Suppressor macrophage (primary cell): ENCODE data around the gene GPR161.

Source experiments
- DNase-seq, 4 experiments: peaks; one replicate each; pipeline ENCODE4 v3.0.0-alpha.2; 2020 to 2022

GPR161 gene

GRCh38 chr1:168146626-168147025, 9.9 kb upstream of the GPR161 start:
- DNase-seq: no peak

DNA sequence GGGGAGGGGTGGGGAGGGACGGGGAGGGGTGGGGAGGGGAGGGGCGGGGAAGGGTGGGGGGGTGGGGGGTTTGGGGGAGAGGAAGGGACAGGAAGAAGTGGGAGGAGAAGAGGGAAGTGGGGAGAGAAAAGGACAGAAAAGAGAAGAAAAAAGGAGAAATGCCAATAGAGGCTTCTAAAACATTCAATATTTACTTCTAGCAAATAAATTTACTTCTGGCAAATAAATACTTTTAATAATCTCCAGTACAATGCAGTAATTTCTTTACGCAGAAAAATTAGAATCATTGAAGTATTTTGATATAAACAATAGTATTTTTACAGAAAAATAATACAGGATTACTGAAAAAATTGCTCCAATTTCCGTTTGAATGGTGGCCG, 9.4 kb upstream of the GPR161 start:
- peak in 1 of 4 experiments; percentile 22 for DNase-seq

DNA sequence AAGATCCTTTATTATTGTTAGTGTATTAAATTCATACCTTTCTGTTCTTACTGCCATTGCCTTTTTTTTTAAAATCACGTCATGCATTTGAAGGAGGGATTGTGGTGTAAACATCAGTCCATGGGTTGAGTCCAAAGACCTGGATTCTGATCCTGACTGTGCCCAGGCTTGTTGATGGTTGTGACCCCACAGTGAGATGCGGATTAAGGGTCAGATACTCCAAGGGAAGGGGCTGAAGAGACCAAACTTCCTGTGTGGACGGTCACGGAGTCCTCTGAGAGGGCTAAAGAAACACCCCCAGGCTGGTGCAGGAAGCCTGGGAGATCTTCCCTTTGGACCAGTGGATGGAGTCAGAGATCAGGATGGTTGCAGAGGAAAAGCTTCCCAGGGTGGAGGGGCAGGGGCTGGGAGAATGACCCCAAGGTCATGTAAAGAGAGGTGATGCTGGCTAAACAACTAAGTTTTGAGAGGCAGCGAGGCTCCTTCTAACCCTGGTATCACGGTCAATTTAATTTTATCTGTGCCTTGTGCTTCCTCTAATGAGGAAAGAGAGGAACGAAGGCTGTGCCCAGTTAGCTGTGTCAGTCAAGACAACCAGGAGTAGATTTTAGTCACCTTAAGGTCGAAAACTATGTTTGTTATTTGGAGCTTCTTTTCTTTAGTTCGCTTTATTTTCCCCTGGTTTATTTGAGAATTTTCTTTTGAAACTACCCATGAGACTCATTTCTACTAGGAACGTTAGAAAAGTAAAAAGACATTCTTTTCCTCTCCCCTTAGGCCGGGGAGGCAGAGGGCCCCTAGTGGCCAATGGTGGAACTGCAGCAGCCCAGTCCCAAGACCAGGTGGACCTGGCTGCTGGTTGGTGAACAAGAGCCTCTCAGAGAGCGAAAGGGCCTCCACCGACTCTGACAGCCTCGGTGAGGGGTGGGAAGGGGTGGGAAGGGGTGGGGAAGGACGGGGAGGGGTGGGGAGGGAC, 8.7 kb upstream of the GPR161 start:
- DNase-seq: peak; percentile 91 to 96 (median 92)

- DNase-seq: peak; percentile 22 to 40 (median 32)
Observed at GRCh38 chr1:168141871-168142385, 5.2 kb upstream of the GPR161 start.

DNA sequence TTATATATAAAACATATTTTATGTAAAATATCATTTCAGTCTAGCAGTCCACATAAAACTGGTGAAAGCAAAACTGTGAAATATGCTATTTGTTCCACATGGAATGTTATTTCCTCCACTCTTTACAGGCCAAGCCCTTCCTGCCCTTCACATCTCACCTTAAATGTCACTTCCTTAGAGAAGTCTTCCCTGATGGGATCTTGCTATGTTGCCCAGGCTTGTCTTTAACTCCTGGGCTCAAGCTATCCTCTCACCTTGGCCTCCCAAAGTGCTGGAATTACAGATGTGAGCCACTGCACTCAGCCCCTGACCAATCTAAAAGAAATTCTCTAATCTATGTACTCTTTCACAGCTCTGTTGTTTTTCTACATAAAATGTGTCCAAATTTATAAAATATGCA, 2.3 kb upstream of the GPR161 start:
- DNase-seq: no peak

- DNase-seq: no peak
Observed at GRCh38 chr1:168138134-168138533, 1.4 kb upstream of the GPR161 start.

DNA sequence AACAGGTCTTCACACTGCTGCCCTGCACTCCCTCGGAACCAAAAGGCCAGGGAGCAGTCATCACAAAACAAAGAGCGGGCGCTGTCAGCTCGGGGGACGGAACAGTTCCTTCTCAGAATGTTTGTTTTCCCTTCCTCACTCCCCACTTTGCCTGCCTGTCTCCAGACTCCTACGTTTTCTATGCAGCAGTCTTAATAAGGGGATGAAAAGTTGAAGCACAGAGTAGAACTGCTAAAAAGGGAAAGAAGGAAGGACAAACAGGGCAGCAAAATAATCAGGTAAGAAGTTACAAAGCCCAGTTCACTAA, 738 bp upstream of the GPR161 start:
- DNase-seq: peak in 1 of 4 experiments; percentile 16

- peak in 2 of 4 experiments; percentile 19 to 29 for DNase-seq
Observed at GRCh38 chr1:168135921-168136708, 615 bp downstream of the GPR161 start.

DNA sequence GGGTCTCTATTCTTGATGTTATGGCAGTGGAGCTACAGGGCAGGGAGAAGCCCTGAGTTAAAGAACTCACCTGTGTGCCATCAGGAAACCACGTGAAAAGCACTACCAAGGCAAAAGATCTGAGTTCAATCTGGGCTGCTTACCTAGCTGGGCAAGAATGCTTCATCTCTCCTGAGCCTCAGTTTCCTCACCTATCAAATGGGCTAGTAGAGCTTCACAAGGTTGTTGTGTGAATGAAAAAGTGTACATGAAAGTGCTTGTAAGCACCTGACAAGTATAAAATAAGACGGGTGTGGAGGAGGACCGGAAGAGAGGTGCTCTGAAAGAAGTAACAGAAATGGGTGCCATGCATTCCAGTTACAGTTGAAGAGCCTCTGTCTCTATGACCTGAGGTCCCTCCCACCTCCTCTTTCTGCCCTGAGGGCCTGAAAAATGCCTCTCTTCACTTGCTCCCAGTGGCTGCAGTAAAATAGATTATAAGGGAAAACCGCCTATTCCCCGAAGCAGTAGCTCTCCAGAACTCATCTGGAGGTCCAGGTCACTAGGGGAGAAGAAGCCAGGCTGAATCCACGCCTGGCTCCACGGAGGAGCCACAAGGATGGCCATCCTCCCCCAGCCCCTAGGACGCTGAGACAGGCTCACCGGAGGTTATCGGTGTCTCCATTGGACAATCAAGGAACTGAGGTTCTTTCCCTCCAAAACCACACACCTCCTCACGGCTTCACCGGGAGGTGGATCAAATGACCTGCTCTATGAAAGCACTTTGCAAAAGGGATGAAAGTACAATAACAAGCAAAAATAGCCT, 1.4 kb downstream of the GPR161 start:
- DNase-seq: no peak

- no peak for DNase-seq
Observed at GRCh38 chr1:168134642-168135041, 2.1 kb downstream of the GPR161 start.

- no peak for DNase-seq
Observed at GRCh38 chr1:168134132-168134531, 2.6 kb downstream of the GPR161 start.

GRCh38 chr1:168129933-168130332, 6.8 kb downstream of the GPR161 start:
- no peak for DNase-seq

DNA sequence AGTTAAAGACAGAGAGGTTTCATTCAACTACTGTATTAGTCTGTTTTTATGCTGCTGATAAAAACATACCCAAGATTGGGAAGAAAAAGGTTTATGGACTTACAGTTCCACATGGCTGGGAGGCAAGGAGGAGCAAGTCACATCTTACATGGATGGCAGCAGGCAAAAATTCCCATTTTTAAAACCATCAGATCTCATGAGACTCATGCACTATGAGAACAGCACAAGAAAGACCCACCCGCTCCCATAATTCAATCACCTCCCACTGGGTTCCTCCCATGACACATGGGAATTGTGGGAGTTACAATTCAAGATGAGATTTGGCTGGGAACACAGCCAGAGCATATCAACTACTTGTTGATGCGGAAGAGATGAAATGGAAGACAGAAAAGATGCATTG, 9.2 kb downstream of the GPR161 start:
- DNase-seq: no peak

DNA sequence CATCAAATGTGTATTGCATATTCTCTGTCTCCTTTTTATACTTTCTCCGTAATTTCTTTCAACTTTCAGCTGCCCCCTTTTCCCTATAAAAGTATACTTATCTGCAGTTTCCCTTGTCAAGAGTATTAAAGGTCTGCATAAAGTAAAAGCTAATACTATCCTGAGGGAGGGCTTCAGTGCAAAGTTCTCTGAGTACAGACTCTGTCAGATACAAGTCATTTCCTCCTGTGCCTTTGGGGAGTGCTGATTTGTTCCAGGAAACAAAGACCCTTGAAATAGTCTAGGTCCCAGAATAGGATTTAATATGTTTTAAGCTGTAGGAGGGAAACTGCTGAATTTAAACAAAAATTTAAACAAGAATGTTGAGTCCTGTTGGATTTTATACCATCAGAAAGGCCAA, 11.7 kb downstream of the GPR161 start:
- DNase-seq: no peak

DNA sequence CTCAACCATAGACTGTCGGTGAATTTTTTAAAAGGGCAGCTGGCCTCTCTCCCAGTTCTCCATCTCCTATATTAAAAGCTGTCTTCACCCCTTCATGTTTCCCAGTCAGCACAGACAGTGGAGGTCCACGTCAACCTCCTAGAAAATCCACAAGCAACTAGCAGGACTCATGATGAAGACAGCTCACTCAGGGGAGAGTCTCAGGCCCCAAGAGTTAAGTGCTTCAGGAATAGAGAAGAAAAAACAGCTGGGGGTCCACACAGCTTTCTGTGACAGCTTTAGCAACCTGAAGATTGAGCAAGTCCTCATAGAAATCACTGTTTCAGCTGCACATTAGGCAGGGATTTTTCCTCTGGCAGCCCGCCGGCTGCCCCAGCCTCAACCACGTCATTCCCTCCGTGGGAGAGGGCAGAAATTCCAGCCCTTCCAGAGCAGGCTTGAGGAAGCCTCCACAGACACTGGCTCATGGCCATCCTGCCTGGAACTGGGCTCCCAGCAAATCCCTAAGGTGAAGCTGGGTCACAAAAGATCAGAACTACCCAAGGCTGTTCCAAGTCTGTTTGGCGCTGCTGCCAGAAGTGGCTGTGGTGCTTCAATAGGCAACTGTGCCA, 15.2 kb downstream of the GPR161 start:
- no peak for DNase-seq

GRCh38 chr1:168119750-168120149, 17.0 kb downstream of the GPR161 start:
- DNase-seq: no peak

DNA sequence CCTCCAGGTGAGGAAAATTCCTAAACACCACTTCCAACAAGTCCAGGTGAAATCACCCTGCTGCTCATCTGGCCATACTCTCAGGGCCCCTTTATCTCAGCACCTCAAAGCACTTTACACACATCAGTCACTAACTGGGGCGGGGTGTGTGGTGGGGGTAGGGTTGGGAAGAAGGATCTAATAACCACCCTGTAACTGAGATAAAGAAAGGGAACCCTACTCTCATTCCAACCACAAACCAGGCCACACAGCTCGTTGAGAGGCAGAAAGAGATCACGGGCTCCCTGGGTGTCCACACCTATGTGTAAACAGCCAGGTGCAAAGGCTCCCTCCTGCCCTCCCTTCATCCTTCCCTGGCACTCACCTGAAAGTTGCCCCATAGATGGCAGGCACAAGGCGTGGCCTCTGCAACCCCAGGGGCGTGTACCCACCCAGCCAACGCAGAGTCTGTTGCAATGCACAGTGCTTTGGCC, 20.4 kb downstream of the GPR161 start:
- DNase-seq: no peak

- DNase-seq: no peak
Observed at GRCh38 chr1:168114845-168115244, 21.9 kb downstream of the GPR161 start.

- peak; percentile 19 to 63 (median 38) for DNase-seq
Observed at GRCh38 chr1:168112673-168113305, 23.9 kb downstream of the GPR161 start.

DNA sequence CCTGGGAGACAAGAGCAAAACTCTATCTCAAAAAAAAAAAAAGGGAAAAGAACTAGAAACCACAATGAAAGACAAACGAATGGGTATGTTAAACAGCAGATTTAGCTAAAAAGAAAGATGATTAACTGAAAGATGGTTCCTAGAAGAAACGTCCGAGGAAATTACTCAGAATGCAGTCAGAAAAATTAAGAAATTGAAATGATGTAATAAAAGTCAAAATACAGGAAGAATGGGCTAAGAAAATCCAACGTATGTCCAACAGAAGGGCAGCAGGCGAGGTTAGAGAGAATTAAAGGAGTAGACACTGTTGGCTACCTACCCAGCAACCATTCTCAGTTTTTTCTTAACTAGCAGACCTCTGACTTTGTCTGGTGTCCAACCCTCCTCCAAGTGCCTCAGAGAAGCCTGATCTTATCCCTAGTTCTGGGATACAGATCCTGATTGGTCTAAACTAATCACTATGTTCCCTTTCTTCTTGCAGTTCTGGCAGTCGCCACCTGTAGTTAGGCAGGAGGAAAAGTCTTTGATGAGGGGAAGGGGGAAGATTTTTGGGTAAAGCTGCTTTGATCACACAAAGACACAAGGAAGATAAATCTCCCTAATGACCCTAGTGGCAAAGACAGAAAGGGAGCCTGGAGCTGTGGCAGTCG, 25.7 kb downstream of the GPR161 start:
- DNase-seq: peak; percentile 14 to 74 (median 42)

DNA sequence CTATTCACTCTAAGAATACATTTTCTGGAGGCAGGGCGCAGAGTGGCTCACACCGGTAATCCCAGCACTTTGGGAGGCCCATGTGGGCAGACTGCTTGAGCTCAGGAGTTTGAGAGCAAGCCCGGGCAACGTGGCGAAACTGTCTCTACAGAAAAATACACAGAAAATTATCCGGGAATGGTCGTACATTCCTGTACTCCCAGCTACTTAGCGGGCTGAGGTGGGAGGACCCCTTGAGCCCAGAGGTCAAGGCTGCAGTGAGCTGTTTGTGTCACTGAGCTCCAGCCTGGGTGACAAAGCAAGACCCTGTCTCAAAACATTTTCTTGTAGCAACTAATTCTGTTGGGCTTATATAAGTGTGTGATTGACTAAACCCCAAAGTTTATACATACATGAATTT, 30.5 kb downstream of the GPR161 start:
- DNase-seq: no peak
